GM23338 (cell line): Measurements from ENCODE around the gene CDCA7. TPM values are rescaled to one million over a fixed set of nuclear protein-coding genes. Genes with fewer than 3 reads are reported as not detected.
"Not testable (repeated sequence)": the region's sequence is repeated elsewhere in the genome, so short reads cannot be mapped to it uniquely, and the experiment has no call there.

Experiments used
- ATAC-seq: fragments of 200-7000 bp; cut with Tn5 transposase; 3 replicates; pipeline ENCODE4 v1.9.1; 2020
- DNase-seq: peaks from one replicate; pipeline ENCODE4 v3.0.0-alpha.2; 2015; ENCODE audit warnings: low spot score
- H2AFZ ChIP-seq: fragments of 200-600 bp; sonication (generic); 2 replicates; pipeline ENCODE4 v1.8.0; 2016; ENCODE audit warnings: antibody characterized with exemption, mild to moderate bottlenecking, moderate library complexity
- H3F3A ChIP-seq: fragments of 200-600 bp; sonication (generic); replicated peaks from 2 replicates; pipeline ENCODE4 v1.8.0; 2017; ENCODE audit warnings: antibody characterized with exemption, mixed run types, low read depth
- H3K27ac ChIP-seq: fragments of 200-600 bp; sonication (generic); 2 replicates; pipeline ENCODE4 v1.6.1; 2016; ENCODE audit warnings: low read depth
- H3K27me3 ChIP-seq: fragments of 200-600 bp; sonication (generic); 2 replicates; pipeline ENCODE4 v1.8.0; 2016; ENCODE audit warnings: mild to moderate bottlenecking, mixed run types, moderate library complexity; ENCODE audit not compliant: insufficient read depth
- H3K36me3 ChIP-seq: fragments of 200-600 bp; sonication (generic); 2 replicates; pipeline ENCODE4 v1.8.0; 2016; ENCODE audit warnings: mild to moderate bottlenecking; ENCODE audit not compliant: insufficient read depth
- H3K4me1 ChIP-seq: fragments of 200-600 bp; sonication (generic); 2 replicates; pipeline ENCODE4 v1.8.0; 2016; ENCODE audit warnings: mild to moderate bottlenecking, moderate library complexity; ENCODE audit not compliant: insufficient read depth
- H3K4me2 ChIP-seq: fragments of 200-600 bp; sonication (generic); 2 replicates; pipeline ENCODE4 v1.7.1; 2017; ENCODE audit warnings: mixed run types
- H3K4me3 ChIP-seq: fragments of 200-600 bp; sonication (generic); 2 replicates; pipeline ENCODE4 v1.6.1; 2016; ENCODE audit warnings: mixed run types
- H3K79me2 ChIP-seq: fragments of 200-600 bp; sonication (generic); replicated peaks from 2 replicates; pipeline ENCODE4 v1.8.0; 2017; ENCODE audit warnings: mild to moderate bottlenecking; ENCODE audit not compliant: insufficient read depth
- H3K9me2 ChIP-seq: fragments of 200-600 bp; sonication (generic); 2 replicates; pipeline ENCODE4 v1.8.0; 2017; ENCODE audit not compliant: insufficient read depth
- H4K20me1 ChIP-seq: fragments of 200-600 bp; sonication (generic); replicated peaks from 2 replicates; pipeline ENCODE4 v1.8.0; 2017; ENCODE audit warnings: mild to moderate bottlenecking; ENCODE audit not compliant: insufficient read depth
- H3K27ac Mint-ChIP-seq: 2 replicates; pipeline ENCODE4 v1.8.0; 2020; ENCODE audit warnings: inconsistent platforms, mild to moderate bottlenecking, moderate library complexity, mixed read lengths
- H3K27me3 Mint-ChIP-seq: 3 replicates; pipeline ENCODE4 v1.8.0; 2022; ENCODE audit warnings: low read depth, mild to moderate bottlenecking, moderate library complexity, mixed read lengths, inconsistent platforms; ENCODE audit not compliant: insufficient read depth, poor library complexity
- H3K36me3 Mint-ChIP-seq: 3 replicates; pipeline ENCODE4 v1.8.0; 2021; ENCODE audit warnings: low read depth, mild to moderate bottlenecking, inconsistent platforms, moderate library complexity, mixed read lengths
- H3K4me1 Mint-ChIP-seq: 3 replicates; pipeline ENCODE4 v1.8.0; 2020; ENCODE audit warnings: mild to moderate bottlenecking, inconsistent platforms, mixed read lengths
- H3K4me3 Mint-ChIP-seq: 3 replicates; pipeline ENCODE4 v1.8.0; 2021; ENCODE audit warnings: moderate library complexity, mild to moderate bottlenecking, inconsistent platforms, mixed read lengths
- H3K9me3 Mint-ChIP-seq: 3 replicates; pipeline ENCODE4 v1.8.0; 2020; ENCODE audit warnings: moderate library complexity, mild to moderate bottlenecking, inconsistent platforms, mixed read lengths
- CREB1 ChIP-seq: fragments of 250-450 bp; sonication (Bioruptor Pico); IDR thresholded peaks from 2 replicates; pipeline ENCODE4 v1.5.0; 2020; ENCODE audit warnings: low read depth, mild to moderate bottlenecking, moderate library complexity
- EZH2 ChIP-seq: fragments of 200-600 bp; sonication (generic); IDR thresholded peaks from one replicate; pipeline ENCODE4 v1.8.0; 2017; ENCODE audit warnings: antibody characterized with exemption, mild to moderate bottlenecking, low read depth; ENCODE audit not compliant: unreplicated experiment
- EZH2phosphoT487 ChIP-seq: fragments of 200-600 bp; sonication (generic); IDR thresholded peaks from one replicate; pipeline ENCODE4 v1.8.1; 2018; ENCODE audit warnings: antibody characterized with exemption; ENCODE audit not compliant: unreplicated experiment
- NANOG ChIP-seq: IDR thresholded peaks from 2 replicates; pipeline ENCODE4 v1.6.1; 2016; ENCODE audit warnings: antibody characterized with exemption, borderline replicate concordance
- POLR2AphosphoS5 ChIP-seq: IDR thresholded peaks from 2 replicates; pipeline ENCODE4 v1.6.1; 2016; ENCODE audit warnings: antibody characterized with exemption, low read depth
- STAT1 ChIP-seq: IDR thresholded peaks from one replicate; pipeline ENCODE4 v1.6.1; 2016; ENCODE audit warnings: antibody characterized with exemption; ENCODE audit not compliant: unreplicated experiment
- ZNF114 ChIP-seq: fragments of 250-450 bp; sonication (Bioruptor Pico); IDR thresholded peaks from 2 replicates; pipeline ENCODE4 v1.5.0; 2020; ENCODE audit warnings: mild to moderate bottlenecking, moderate library complexity
- ZNF331 ChIP-seq: fragments of 250-450 bp; sonication (Bioruptor Pico); IDR thresholded peaks from 2 replicates; pipeline ENCODE4 v1.5.0; 2020; ENCODE audit warnings: low read depth, mild to moderate bottlenecking, moderate library complexity
- ZNF462 ChIP-seq: fragments of 250-450 bp; sonication (Bioruptor Pico); IDR thresholded peaks from 2 replicates; pipeline ENCODE4 v1.5.0; 2020; ENCODE audit warnings: mild to moderate bottlenecking, moderate library complexity
- polyA plus RNA-seq: library from polyadenylated mRNA; unstranded; fragments of >200 nt; fragmentation: Nextera tagmentation; extraction: Ambion mirVana; gene quantifications from 2 replicates; pipeline ENCODE4 v1.2.1, GENCODE V29; 2016
- total RNA-seq: library from RNA; depleted of rRNA; stranded (reverse); fragments of >200 nt; shearing (Covaris generic); gene quantifications from 2 replicates; pipeline ENCODE4 v1.2.3, GENCODE V29; 2014

Gene CDCA7
- total and polyA plus RNA-seq, 2 experiments from 2014 or later, result 63.7 to 95.5 TPM

- Histone ChIP-seq H3K4me3 (peak overlapping the region; percentile 28; the same call in 1 of the 2 replicates), H3K27me3 (no peaks in the 10 kb centered on the region), H3K36me3 (no peaks in the 10 kb centered on the region), H3K4me1 (peaks cover 45% of the 10 kb centered on the region), H3K9me2 (peaks cover 8% of the 10 kb centered on the region; the same call in 1 of the 2 replicates), H3K4me2 (peak overlapping the region; percentile 65), H3K27ac (peak overlapping the region; percentile 80; the same call in 1 of the 2 replicates), H2AFZ (no peak overlapping the region; the same call in 1 of the 2 replicates), H3K79me2 (no peaks in the 10 kb centered on the region), H4K20me1 (no peaks in the 10 kb centered on the region), H3F3A (no peaks in the 10 kb centered on the region)
- Mint-ChIP-seq H3K9me3 (peaks cover 26% of the 10 kb centered on the region), H3K4me1 (peaks cover 41% of the 10 kb centered on the region), H3K36me3 (peaks cover 15% of the 10 kb centered on the region), H3K27ac (peak overlapping the region; percentile 73), H3K4me3 (no peak overlapping the region), H3K27me3 (peaks cover 7% of the 10 kb centered on the region)
- no peak for TF ChIP-seq EZH2
- TF ChIP-seq ZNF462, result no peak
- no peak for TF ChIP-seq ZNF114 (CRISPR knock-in tag)
- TF ChIP-seq NANOG, result no peak
- TF ChIP-seq CREB1 (CRISPR knock-in tag), result no peak
- no peak for TF ChIP-seq POLR2AphosphoS5
- no peak for TF ChIP-seq STAT1
- no peak for TF ChIP-seq EZH2phosphoT487
- no peak for TF ChIP-seq ZNF331 (CRISPR knock-in tag)
- ATAC-seq (peak; percentile 88), DNase-seq (peak; percentile 44)
Observed at GRCh38 chr2:173307293-173307692, 47.4 kb upstream of the CDCA7 start.

- Histone ChIP-seq H3K4me1 (peaks cover 40% of the 10 kb centered on the region), H2AFZ (peak overlapping the region; percentile 78)
- not testable (repeated sequence) for H3K9me3 Mint-ChIP-seq, DNase-seq, H3K27ac ChIP-seq, H3K27ac Mint-ChIP-seq, H3F3A ChIP-seq, H3K4me3 ChIP-seq, H3K4me3 Mint-ChIP-seq, H3K36me3 Mint-ChIP-seq, H3K27me3 ChIP-seq, H4K20me1 ChIP-seq, H3K27me3 Mint-ChIP-seq, ATAC-seq, H3K36me3 ChIP-seq, H3K4me2 ChIP-seq, H3K79me2 ChIP-seq, H3K9me2 ChIP-seq
- peaks cover 36% of the 10 kb centered on the region for H3K4me1 Mint-ChIP-seq
Observed at GRCh38 chr2:173309370-173309769, 45.3 kb upstream of the CDCA7 start.
